PFSK-1 (cell line): ENCODE results near the gene KREMEN2. TPM values are rescaled to one million over a fixed set of nuclear protein-coding genes. Genes with fewer than 3 reads are reported as not detected.

ENCODE experiments used
- FOXP2 ChIP-seq: optimal IDR thresholded peaks from 2 replicates; pipeline ENCODE3; 2011; ENCODE audit warnings: borderline replicate concordance, control low read depth, inconsistent platforms; ENCODE audit not compliant: insufficient read depth; ENCODE audit errors: extremely low read length, extremely low read depth
- POLR2AphosphoS5 ChIP-seq: IDR thresholded peaks from 2 replicates; pipeline ENCODE4 v1.6.1; 2012; ENCODE audit warnings: low read depth, mild to moderate bottlenecking, control low read depth, low read length, moderate library complexity
- REST ChIP-seq, 2 experiments: IDR thresholded peaks; 2 replicates each; pipeline versions ENCODE4 v1.6.1 to v1.8.0; 2011 to 2012; ENCODE audit warnings: low read depth in 2 of 2, low read length in 2 of 2, control low read depth in 1 of 2, inconsistent platforms in 1 of 2, mild to moderate bottlenecking in 1 of 2, moderate library complexity in 1 of 2; ENCODE audit not compliant: insufficient read depth in 1 of 2
- SIN3A ChIP-seq: IDR thresholded peaks from 2 replicates; pipeline ENCODE4 v1.6.1; 2012; ENCODE audit warnings: mild to moderate bottlenecking, low read length, moderate library complexity, borderline replicate concordance; ENCODE audit not compliant: insufficient read depth
- TAF1 ChIP-seq: IDR thresholded peaks from 2 replicates; pipeline ENCODE4 v1.6.1; 2012; ENCODE audit warnings: low read length, control low read depth, borderline replicate concordance; ENCODE audit not compliant: insufficient read depth
- polyA plus RNA-seq: library from polyadenylated mRNA; unstranded; fragments of >200 nt; gene quantifications from one replicate; pipeline ENCODE4 v1.2.1, GENCODE V29; 2012; ENCODE audit warnings: low read depth, missing spikeins; ENCODE audit not compliant: insufficient read length

KREMEN2 gene
- polyA plus RNA-seq: 1.8 TPM

- TF ChIP-seq TAF1 (no peak), SIN3A (no peak), REST (IDR thresholded peaks at IDR 0.05; ENCODE audit: insufficient read depth in 1 of 2, low read depth in 2 of 2, low read length in 2 of 2) (no peak), POLR2AphosphoS5 (0 out of 2 replicates have a peak, but pooled peaks have one; percentile 32), FOXP2 (no peak)
Observed at GRCh38 chr16:2963723-2964474, at the start of gene KREMEN2. Gene KREMEN2 (plus strand): TSS chr16:2964275. CDS start chr16:2964521, 246 bp downstream.

GRCh38 chr16:2915196-2915929, 48.7 kb upstream of the KREMEN2 start:
- no peak for TF ChIP-seq TAF1
- TF ChIP-seq REST (IDR thresholded peaks at IDR 0.05; ENCODE audit: insufficient read depth in 1 of 2, low read depth in 2 of 2, low read length in 2 of 2): no peak
- TF ChIP-seq POLR2AphosphoS5: no peak
- TF ChIP-seq SIN3A: no peak
- TF ChIP-seq FOXP2: no peak

GRCh38 chr16:2919511-2920255, 44.4 kb upstream of the KREMEN2 start:
- TF ChIP-seq POLR2AphosphoS5 (no peak), SIN3A (no peak), TAF1 (no peak), REST (IDR thresholded peaks at IDR 0.05; ENCODE audit: insufficient read depth in 1 of 2, low read depth in 2 of 2, low read length in 2 of 2) (no peak), FOXP2 (no peak)

- TF ChIP-seq TAF1: no peak
- TF ChIP-seq FOXP2: no peak
- no peak for TF ChIP-seq SIN3A
- no peak for TF ChIP-seq POLR2AphosphoS5
- no peak for TF ChIP-seq REST (IDR thresholded peaks at IDR 0.05; ENCODE audit: insufficient read depth in 1 of 2, low read depth in 2 of 2, low read length in 2 of 2)
Observed at GRCh38 chr16:2923481-2923880, 40.6 kb upstream of the KREMEN2 start.
